ENCODE data around the gene SH2D2A.

SH2D2A gene

DNA sequence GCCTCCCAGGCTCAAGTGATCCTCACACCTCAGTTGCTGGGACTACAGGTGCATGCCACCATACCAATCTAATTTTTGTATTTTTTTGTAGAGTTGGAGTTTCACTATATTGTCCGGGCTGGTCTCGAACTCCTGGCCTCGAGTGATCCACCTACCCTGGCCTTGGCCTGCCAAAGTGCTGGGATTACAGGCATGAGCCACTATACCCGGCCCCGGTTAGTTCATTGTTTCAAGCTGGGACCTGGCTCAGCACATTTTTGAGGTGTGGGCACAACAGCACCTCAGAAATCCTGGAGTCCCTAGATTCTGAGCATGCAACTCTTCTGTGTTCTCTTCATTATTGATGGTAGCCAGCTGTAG is 21.3 kb downstream of the SH2D2A start:
- DNase-seq (ENCODE audit: insufficient read length, low spot score) (no peak), FAIRE-seq (no peak)

DNA sequence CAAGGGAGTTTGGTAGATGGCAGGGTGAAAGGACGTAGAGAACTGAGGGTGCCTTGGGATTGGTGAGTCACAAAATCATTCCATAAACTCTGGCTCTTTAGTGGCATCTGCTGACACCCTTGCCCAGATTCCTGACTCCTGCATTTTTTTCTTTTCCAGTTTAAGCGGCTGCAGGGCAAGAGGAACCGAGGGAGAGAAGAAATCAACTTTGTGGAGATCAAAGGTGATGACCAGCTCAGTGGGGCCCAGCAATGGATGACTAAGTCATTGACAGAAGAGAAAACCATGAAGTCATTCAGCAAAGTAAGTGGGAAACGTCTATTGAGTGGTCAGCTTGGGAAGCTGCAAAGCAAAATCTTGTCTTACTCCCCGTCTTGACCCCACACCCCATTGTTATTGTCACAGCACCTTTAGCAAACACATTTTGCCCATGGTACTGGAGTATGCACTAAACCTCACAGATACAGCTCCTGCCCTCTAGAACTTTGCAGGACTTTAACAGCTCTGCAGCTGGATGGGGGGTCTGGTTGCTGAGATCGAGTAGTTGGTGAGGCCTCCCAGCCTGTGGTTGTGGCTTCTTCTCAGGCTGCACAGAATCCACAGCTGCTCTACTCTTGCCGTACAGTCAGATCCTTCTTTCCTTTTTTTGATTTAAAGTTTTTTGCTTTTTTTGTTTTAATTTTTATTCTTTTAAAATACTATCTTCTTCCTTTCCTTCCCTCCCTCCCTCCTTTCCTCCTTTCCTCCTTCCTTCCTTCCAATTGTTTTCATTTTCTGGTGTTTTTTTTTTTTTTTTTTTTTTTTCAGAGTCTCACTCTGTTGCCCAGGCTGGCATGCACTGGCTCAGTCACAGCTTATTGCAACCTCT is 21.9 kb downstream of the SH2D2A start:
- no peak for DNase-seq (ENCODE audit: insufficient read length, low spot score)
- FAIRE-seq = no peak

More for the DNA sequence above, 21.3 kb downstream of the SH2D2A start:
- TF ChIP-seq, protein P1, sequence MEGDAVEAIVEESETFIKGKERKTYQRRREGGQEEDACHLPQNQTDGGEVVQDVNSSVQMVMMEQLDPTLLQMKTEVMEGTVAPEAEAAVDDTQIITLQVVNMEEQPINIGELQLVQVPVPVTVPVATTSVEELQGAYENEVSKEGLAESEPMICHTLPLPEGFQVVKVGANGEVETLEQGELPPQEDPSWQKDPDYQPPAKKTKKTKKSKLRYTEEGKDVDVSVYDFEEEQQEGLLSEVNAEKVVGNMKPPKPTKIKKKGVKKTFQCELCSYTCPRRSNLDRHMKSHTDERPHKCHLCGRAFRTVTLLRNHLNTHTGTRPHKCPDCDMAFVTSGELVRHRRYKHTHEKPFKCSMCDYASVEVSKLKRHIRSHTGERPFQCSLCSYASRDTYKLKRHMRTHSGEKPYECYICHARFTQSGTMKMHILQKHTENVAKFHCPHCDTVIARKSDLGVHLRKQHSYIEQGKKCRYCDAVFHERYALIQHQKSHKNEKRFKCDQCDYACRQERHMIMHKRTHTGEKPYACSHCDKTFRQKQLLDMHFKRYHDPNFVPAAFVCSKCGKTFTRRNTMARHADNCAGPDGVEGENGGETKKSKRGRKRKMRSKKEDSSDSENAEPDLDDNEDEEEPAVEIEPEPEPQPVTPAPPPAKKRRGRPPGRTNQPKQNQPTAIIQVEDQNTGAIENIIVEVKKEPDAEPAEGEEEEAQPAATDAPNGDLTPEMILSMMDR (IDR thresholded peaks at IDR 0.05; ENCODE audit: insufficient read depth, missing control alignments) = no peak

DNA sequence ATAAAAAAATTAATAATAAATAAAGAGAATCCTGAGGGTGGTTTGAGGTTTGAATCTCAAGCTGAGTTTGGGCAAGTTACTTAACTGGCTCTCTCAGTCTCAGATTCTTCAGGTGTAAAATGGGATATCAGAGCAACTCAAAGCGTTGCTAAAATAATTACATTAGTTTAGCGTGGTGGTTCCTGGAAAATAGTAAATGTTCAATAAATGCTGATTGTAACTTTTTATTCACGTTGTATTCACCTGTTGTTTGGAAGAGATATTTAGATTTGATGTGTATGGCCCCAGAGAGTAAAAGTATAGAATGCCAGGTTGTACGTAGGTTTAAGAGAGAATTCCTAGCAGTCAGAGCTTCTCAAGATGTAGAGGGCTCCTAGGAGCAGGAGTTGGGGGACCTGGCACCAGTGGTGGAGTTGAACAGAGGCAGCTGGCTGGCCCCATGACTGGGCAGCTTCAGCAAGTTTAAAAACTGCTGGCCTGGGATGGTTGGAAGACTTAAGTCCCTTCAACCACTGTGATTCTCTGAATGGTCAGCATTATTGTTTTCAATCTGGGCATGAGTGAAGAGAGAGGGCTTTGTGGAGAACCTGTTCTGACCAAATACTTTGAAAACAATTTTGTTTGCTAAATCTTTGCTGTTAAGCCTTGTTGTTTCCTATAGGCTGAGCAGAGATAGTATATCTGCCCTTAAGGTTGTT is 26.9 kb downstream of the SH2D2A start:
- FAIRE-seq (no peak), DNase-seq (ENCODE audit: insufficient read length, low spot score) (no peak)
- TF ChIP-seq, protein P1 (IDR thresholded peaks at IDR 0.05; ENCODE audit: insufficient read depth, missing control alignments) = no peak

More for the DNA sequence above, 21.9 kb downstream of the SH2D2A start:
- TF ChIP-seq, protein P1 (IDR thresholded peaks at IDR 0.05; ENCODE audit: insufficient read depth, missing control alignments) = no peak

DNA sequence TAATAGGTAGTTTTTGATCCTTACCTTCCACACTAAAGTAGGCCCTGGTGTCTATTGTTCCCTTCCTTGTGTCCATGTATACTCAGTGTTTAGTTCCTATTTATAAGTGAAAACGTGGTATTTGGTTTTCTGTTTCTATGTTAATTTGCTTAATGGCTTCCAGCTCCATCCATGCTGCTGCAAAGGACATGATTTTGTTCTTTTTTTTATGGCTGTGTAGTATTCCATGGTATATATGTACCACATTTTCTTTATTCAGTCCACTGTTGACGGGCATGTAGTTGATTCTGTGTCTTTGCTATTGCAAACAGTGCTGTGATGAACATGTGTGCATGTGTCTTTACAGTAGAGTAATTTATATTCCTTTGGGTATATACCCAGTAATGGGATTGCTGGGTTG is 28.5 kb downstream of the SH2D2A start:
- TF ChIP-seq, protein P1 (IDR thresholded peaks at IDR 0.05; ENCODE audit: insufficient read depth, missing control alignments) = no peak
- DNase-seq (ENCODE audit: insufficient read length, low spot score) (no peak), FAIRE-seq (no peak)

DNA sequence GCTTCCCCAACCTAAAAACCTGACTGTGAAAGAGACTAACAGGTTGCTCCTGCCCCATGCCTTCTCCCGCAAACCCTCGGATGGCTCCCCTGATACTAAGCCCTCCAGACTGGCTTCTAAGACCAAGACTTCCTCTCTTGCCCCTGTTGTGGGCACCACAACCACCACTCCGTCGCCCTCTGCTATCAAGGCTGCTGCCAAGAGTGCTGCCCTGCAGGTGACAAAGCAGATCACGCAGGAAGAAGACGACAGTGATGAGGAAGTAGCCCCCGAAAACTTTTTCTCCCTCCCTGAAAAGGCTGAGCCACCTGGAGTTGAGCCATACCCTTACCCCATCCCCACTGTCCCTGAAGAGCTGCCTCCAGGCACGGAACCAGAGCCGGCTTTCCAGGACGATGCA is 30.0 kb downstream of the SH2D2A start:
- no peak for FAIRE-seq
- DNase-seq (ENCODE audit: insufficient read length, low spot score) = no peak
- TF ChIP-seq, protein P1 (IDR thresholded peaks at IDR 0.05; ENCODE audit: insufficient read depth, missing control alignments) = no peak

DNA sequence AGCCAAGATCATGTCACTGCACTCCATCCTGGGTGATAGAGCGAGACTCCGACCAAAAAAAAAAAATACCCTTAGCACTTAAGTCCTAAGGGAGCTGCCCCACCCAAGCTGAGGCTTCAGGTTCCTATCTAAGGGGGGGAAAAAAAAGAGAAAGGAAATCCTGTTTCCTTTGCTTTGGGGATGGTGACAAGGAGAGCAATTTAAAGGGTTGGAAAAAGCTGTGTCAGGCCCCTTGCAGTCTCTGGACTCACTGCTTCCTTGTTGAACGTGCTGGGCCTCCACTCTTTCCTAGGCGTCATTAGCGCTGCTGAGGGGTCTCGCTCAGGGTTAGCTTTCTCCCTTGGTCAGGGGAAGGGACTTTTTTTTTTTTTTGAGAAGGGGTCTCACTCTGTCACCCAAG is 31.2 kb downstream of the SH2D2A start:
- DNase-seq (ENCODE audit: insufficient read length, low spot score) (no peak), FAIRE-seq (no peak)
- TF ChIP-seq, protein P1 (IDR thresholded peaks at IDR 0.05; ENCODE audit: insufficient read depth, missing control alignments) = no peak
